ENCODE data around the gene BORCS8. TPM values are rescaled to one million over a fixed set of nuclear protein-coding genes. Genes with fewer than 3 reads are reported as not detected.
A peak's percentile ranks its signal among the peaks of the same experiment; 100 is the strongest.
"Not testable (repeated sequence)": the region's sequence is repeated elsewhere in the genome, so short reads cannot be mapped to it uniquely, and the experiment has no call there.

The BORCS8 gene
- total RNA-seq, 2 experiments from 2014 or later = 34.2 to 35.8 TPM

DNA sequence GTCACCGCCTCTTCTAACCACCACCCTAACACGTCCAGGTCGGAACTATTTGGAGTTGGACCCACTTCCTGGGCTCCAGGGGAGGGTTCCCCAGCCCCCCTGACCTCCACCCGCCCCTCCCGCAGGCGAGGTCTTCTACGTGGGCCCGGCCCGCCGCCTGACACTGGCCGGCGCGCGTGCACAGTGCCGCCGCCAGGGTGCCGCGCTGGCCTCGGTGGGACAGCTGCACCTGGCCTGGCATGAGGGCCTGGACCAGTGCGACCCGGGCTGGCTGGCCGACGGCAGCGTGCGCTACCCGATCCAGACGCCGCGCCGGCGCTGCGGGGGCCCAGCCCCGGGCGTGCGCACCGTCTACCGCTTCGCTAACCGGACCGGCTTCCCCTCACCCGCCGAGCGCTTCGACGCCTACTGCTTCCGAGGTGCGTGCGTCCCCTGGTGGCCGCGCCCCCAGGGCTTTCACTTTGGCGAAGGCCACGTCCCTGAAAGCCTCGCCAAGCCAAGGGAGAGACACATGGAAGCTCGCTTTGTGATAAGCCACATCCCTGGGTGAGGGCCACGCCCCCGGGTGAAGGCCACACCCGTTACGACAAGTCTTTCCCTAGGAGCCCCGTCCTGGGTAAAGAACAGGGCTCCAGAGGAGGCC lies 33.0 kb upstream of the BORCS8 start:
- Mint-ChIP-seq H3K9me3 (no peaks in the 10 kb centered on the region), H3K27ac (peak overlapping the region; percentile 60), H3K4me3 (peak overlapping the region; percentile 61), H3K27me3 (peaks cover 19% of the 10 kb centered on the region), H3K36me3 (ENCODE audit: low read depth) (no peaks in the 10 kb centered on the region), H3K4me1 (peaks cover 5% of the 10 kb centered on the region)
- DNase-seq = peak; percentile 82
- ChIA-PET POLR2A (no interaction called here), CTCF (interaction anchor here (0.5 to 2.8 kb wide), 7 partner anchors 10 to 32 kb away, joined by 3 to 11 read pairs (median 5); partner anchors contain the start of genes BORCS8, NR2C2AP and RFXANK)

- peak overlapping the region; percentile 54 for H3K4me3 Mint-ChIP-seq
- H3K36me3 Mint-ChIP-seq (ENCODE audit: low read depth) = no peaks in the 10 kb centered on the region
- no peaks in the 10 kb centered on the region for H3K9me3 Mint-ChIP-seq
- CTCF ChIA-PET = interaction anchor here (0.5 to 2.8 kb wide), 6 partner anchors 10 to 93 kb away, joined by 3 to 11 read pairs (median 6); partner anchors contain the start of genes BORCS8, NR2C2AP and RFXANK
- peaks cover 5% of the 10 kb centered on the region for H3K4me1 Mint-ChIP-seq
- H3K27ac Mint-ChIP-seq = no peak overlapping the region
- DNase-seq = no peak
- H3K27me3 Mint-ChIP-seq = peaks cover 19% of the 10 kb centered on the region
- POLR2A ChIA-PET = no interaction called here
These were observed 32.3 kb upstream of the BORCS8 start for GRCh38 chr19:19224150-19224851.

- CTCF ChIA-PET = interaction anchor here (1.6 to 2.8 kb wide), 3 partner anchors 11 to 20 kb away, joined by 4 to 11 read pairs (median 6); partner anchors contain the start of gene NR2C2AP
- POLR2A ChIA-PET = no interaction called here
- Mint-ChIP-seq H3K27me3 (peaks cover 19% of the 10 kb centered on the region), H3K36me3 (ENCODE audit: low read depth) (no peaks in the 10 kb centered on the region), H3K4me3 (no peak overlapping the region), H3K27ac (no peak overlapping the region), H3K9me3 (no peaks in the 10 kb centered on the region), H3K4me1 (peaks cover 5% of the 10 kb centered on the region)
- no peak for DNase-seq
These were observed 31.7 kb upstream of the BORCS8 start for GRCh38 chr19:19223636-19224035.

DNA sequence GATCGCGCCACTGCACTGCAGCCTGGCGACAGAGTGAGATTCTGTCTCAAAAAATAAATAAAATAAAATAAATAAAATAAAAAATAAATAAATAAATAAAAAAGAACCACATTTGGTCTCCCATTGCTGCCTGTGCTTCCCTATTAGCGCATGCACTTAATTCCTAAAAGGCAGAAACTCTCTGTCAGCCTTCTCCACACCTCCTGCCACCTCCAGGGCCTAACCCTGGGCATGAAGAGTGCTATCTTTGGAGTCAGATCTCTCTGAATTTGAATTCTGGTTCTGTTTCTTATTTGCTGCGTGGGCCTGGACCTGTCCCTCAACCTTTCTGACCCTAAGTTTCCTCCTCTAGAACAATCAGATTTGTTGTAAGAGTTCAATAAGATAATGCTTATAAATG lies 31.1 kb upstream of the BORCS8 start:
- ChIA-PET CTCF (no interaction called here), POLR2A (no interaction called here)
- no peak for DNase-seq
- Mint-ChIP-seq H3K36me3 (ENCODE audit: low read depth) (no peaks in the 10 kb centered on the region), H3K27me3 (peaks cover 19% of the 10 kb centered on the region), H3K4me1 (peaks cover 5% of the 10 kb centered on the region), H3K4me3 (no peak overlapping the region), H3K9me3 (no peaks in the 10 kb centered on the region), H3K27ac (no peak overlapping the region)

DNA sequence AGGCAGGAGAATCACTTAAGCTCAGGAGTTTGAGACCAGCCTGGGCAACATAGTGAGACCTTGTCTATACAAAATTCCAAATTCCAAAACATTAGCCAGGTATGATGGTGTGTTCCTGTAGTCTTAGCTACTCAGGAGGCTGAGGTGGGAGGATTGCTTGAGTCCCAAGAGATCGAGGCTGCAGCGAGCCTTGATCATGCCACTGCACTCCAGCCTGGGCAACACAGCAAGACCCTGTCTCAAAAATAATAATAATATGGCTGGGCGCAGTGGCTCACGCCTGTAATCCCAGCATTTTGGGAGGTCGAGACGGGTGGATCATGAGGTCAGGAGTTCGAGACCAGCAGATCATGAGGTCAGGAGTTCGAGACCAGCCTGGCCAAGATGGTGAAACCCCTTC lies 29.0 kb upstream of the BORCS8 start:
- CTCF ChIA-PET; H3K4me1 Mint-ChIP-seq; H3K4me3 Mint-ChIP-seq; H3K9me3 Mint-ChIP-seq; H3K36me3 Mint-ChIP-seq (ENCODE audit: low read depth); POLR2A ChIA-PET; H3K27ac Mint-ChIP-seq; DNase-seq: not testable (repeated sequence)
- H3K27me3 Mint-ChIP-seq = peaks cover 20% of the 10 kb centered on the region

GRCh38 chr19:19218911-19219310 lies 27.0 kb upstream of the BORCS8 start:
- no peak overlapping the region for H3K4me3 Mint-ChIP-seq
- CTCF ChIA-PET = no interaction called here
- no peaks in the 10 kb centered on the region for H3K4me1 Mint-ChIP-seq
- POLR2A ChIA-PET = no interaction called here
- H3K27me3 Mint-ChIP-seq = peaks cover 17% of the 10 kb centered on the region
- H3K9me3 Mint-ChIP-seq = no peaks in the 10 kb centered on the region
- no peak for DNase-seq
- no peaks in the 10 kb centered on the region for H3K36me3 Mint-ChIP-seq (ENCODE audit: low read depth)
- peak overlapping the region; percentile 19 for H3K27ac Mint-ChIP-seq

DNA sequence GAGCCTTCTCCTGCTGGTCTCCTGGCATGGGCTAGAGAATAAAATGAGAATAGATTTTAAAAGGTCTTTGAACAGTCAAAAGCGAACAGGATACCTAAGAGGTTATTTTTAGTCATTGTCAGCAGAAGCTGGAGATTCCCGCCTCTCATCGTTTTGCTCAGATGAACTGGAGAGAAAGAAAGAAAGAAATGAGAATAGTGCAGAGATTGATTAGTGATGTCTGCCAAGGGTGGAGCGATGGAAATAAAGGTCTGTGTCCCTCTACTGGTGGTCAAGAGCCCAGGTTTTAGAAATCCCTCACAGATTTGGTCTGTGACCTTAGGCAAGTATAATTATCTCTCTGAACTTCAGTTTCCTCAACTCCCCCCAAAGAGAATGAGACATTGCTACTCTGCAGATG lies 25.1 kb upstream of the BORCS8 start:
- DNase-seq = no peak

DNA sequence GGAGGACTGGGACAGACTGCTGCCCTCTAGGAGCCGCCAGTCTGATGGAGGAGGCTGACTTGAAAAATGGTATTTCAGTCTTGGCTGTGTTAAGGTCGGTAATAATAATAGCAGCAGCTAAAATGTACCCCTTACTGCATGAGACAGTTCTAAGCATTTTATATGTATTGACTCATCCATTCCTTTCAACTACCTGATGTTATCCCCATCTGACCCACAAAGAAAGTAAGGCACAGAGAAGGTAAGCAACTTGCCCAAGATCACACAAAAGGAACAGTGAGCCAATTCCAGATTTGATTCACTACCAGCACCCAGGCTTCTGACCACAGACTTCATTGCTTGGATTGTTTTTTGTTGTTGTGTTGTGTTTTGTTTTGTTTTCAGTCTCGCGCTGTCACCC lies 23.8 kb upstream of the BORCS8 start:
- ChIA-PET POLR2A (no interaction called here), CTCF (interaction anchor here (0.6 to 1.6 kb wide), 3 partner anchors 19 to 1124 kb away, joined by 3 read pairs; no protein-coding TSS in a partner anchor)
- DNase-seq = no peak
- no peaks in the 10 kb centered on the region for H3K9me3 Mint-ChIP-seq
- peaks cover 32% of the 10 kb centered on the region for H3K27me3 Mint-ChIP-seq
- H3K27ac Mint-ChIP-seq = peak overlapping the region; percentile 5
- H3K4me3 Mint-ChIP-seq = no peak overlapping the region
- H3K36me3 Mint-ChIP-seq (ENCODE audit: low read depth) = no peaks in the 10 kb centered on the region
- H3K4me1 Mint-ChIP-seq = no peaks in the 10 kb centered on the region

More for the DNA sequence above, 25.1 kb upstream of the BORCS8 start:
- Mint-ChIP-seq H3K36me3 (ENCODE audit: low read depth) (no peaks in the 10 kb centered on the region), H3K4me3 (no peak overlapping the region), H3K4me1 (no peaks in the 10 kb centered on the region), H3K9me3 (no peaks in the 10 kb centered on the region), H3K27ac (no peak overlapping the region), H3K27me3 (peaks cover 28% of the 10 kb centered on the region)
- POLR2A ChIA-PET = no interaction called here
- CTCF ChIA-PET = no interaction called here

DNA sequence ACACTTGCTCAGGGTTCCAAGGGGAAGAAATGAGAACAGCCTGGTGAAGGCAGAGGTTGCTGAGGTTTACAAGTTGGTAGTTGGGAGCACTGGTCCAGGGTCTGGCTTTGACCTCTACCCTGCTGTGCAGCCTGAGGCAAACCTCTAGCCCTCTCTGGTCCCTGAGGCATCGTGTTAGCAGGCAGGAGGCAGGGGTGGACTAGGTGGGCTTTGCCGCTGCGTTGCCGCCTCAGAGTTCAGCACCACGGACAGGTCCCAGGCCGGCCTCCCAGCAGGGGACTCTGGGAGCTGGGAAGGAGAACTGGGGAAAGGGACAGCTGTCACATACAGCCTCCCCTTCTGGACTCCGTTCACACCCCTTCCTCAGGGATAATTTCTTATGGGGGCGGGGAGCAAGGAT lies 22.9 kb upstream of the BORCS8 start:
- DNase-seq = peak; percentile 53
- Mint-ChIP-seq H3K4me1 (peaks cover 2% of the 10 kb centered on the region), H3K36me3 (ENCODE audit: low read depth) (no peaks in the 10 kb centered on the region), H3K27me3 (peaks cover 35% of the 10 kb centered on the region), H3K27ac (no peak overlapping the region), H3K4me3 (no peak overlapping the region), H3K9me3 (no peaks in the 10 kb centered on the region)
- ChIA-PET POLR2A (no interaction called here), CTCF (interaction anchor here (1.6 kb wide), 1 partner anchor 20 kb away, joined by 3 read pairs; no protein-coding TSS in a partner anchor)

DNA sequence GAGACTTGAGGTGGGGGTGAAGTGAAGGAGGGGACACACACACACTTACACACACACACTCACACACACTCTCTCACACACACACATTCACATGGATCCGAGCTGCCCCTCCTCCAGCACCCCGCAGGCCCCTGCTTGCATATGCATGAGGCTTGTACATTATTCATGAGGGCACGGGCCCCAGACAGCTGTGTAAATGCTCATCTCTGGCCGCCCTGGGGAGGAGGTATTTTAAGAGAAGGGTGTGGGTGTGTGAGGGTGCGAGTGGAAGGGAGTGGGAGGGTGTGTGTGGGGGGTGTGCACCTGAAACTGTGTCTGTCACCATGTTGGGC lies 22.2 kb upstream of the BORCS8 start:
- H3K4me3 Mint-ChIP-seq = no peak overlapping the region
- ChIA-PET POLR2A (interaction anchor here (0.7 kb wide), 1 partner anchor 10 kb away, joined by 3 read pairs; no protein-coding TSS in a partner anchor), CTCF (no interaction called here)
- H3K27ac Mint-ChIP-seq = no peak overlapping the region
- no peaks in the 10 kb centered on the region for H3K36me3 Mint-ChIP-seq (ENCODE audit: low read depth)
- H3K27me3 Mint-ChIP-seq = peaks cover 35% of the 10 kb centered on the region
- H3K9me3 Mint-ChIP-seq = no peaks in the 10 kb centered on the region
- peaks cover 2% of the 10 kb centered on the region for H3K4me1 Mint-ChIP-seq
- DNase-seq = no peak

- H3K27me3 Mint-ChIP-seq = peaks cover 35% of the 10 kb centered on the region
- CTCF ChIA-PET = interaction anchor here (0.7 kb wide), 2 partner anchors 10 to 277 kb away, joined by 3 read pairs; partner anchors contain the start of gene NR2C2AP
- no peak overlapping the region for H3K4me3 Mint-ChIP-seq
- POLR2A ChIA-PET = interaction anchor here (0.7 kb wide), 1 partner anchor 9 kb away, joined by 3 read pairs; no protein-coding TSS in a partner anchor
- H3K36me3 Mint-ChIP-seq (ENCODE audit: low read depth) = no peaks in the 10 kb centered on the region
- peaks cover 2% of the 10 kb centered on the region for H3K4me1 Mint-ChIP-seq
- DNase-seq = no peak
- no peak overlapping the region for H3K27ac Mint-ChIP-seq
- no peaks in the 10 kb centered on the region for H3K9me3 Mint-ChIP-seq
These were observed 21.6 kb upstream of the BORCS8 start for GRCh38 chr19:19213426-19214158.

GRCh38 chr19:19212916-19213315 lies 21.0 kb upstream of the BORCS8 start:
- H3K27me3 Mint-ChIP-seq = peaks cover 35% of the 10 kb centered on the region
- no peak overlapping the region for H3K27ac Mint-ChIP-seq
- no peak for DNase-seq
- CTCF ChIA-PET = interaction anchor here (0.7 kb wide), 2 partner anchors 10 to 278 kb away, joined by 3 read pairs; partner anchors contain the start of gene NR2C2AP
- no peaks in the 10 kb centered on the region for H3K9me3 Mint-ChIP-seq
- POLR2A ChIA-PET = no interaction called here
- no peaks in the 10 kb centered on the region for H3K36me3 Mint-ChIP-seq (ENCODE audit: low read depth)
- H3K4me1 Mint-ChIP-seq = peaks cover 2% of the 10 kb centered on the region
- H3K4me3 Mint-ChIP-seq = no peak overlapping the region

Measured in activated CD4-positive, alpha-beta T cell treated with anti-CD3 and anti-CD28 coated beads, Interleukin-2, amount 10 ng/mL, durations not matched to agents 7 days and 5 days (primary cell).